ENCODE measurements around the gene FGF9.

DNA sequence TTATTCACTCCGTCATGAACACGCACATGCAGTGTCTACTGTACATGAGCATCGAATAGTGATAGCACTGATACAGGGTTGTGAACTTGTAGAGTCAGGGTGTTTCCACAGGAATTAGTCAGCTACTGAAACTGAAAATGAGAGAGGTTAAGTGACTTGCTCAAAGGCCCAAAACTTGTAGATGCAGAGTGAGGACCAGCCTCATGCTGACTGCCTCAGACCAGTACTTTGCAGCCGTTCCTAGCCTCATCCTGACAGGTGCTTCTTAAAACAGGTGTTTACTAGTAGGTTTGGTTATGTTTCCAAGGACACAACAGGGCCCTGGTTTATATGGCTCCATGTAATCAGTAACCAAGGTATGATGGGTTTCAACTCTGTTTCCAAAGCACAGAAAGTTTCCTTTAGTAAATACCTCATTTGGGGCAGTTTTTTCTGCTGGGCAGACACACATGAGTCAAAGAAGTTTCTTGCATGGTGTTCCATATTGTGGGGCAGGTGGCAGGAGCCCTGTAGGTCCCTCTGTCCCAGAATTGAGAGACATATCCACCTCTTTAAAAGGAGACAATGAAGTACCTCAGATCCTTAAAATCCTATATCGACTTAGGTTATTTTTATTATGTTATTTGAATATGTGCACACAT is 16.0 kb downstream of the FGF9 start:
- TF ChIP-seq GATA3 (IDR thresholded peaks at IDR 0.05; ENCODE audit: low read depth, low read length), result no peak
- TF ChIP-seq GATA2 (IDR thresholded peaks at IDR 0.05; ENCODE audit: low read depth, low read length), result no peak
